Inflammatory macrophage treated with lipopolysaccharide for 4 hours (primary cell): ENCODE data around the gene PADI1.
A peak's percentile ranks its signal among the peaks of the same experiment; 100 is the strongest.

Experiments
- DNase-seq: peaks from one replicate; pipeline ENCODE4 v3.0.0-alpha.2; 2020

The PADI1 gene

DNA sequence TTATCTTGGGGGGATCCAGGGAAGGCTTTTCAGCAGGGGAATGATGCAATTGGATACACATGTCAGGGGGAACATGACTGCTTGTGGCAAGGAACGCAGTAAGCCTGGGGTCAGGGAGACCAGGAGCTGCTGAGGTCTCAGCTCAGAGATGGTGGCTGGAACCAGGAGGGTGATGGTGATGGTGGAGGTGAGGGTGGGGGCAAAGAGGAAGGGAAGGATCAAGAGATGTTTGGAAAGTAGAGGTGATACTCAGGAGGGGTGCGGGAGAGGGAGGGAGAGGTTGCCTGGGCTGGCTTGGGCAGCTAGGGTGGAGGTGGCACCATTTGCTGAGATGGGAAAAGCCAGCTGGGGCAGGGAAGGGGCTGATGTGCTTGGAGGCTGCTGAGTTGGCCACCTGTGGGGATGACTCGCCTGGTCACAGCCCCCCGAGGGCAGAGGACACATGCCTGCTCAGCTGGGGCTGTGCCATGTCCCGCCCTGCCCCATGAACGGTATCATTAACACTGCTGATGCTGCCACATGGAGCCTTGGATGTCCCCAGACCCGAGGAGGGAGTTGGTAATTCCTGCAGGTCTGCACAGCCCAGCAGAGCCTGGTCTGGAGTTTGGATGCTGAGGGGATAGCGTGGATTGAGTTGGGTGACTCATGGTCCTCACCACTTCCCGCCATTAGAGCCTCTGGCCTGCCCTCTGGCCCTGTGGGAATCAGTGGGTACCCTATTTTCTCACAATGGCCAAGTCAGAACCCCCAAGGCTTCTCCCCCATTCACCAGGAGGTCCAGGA lies 6.3 kb upstream of the PADI1 start:
- DNase-seq, result no peak

DNA sequence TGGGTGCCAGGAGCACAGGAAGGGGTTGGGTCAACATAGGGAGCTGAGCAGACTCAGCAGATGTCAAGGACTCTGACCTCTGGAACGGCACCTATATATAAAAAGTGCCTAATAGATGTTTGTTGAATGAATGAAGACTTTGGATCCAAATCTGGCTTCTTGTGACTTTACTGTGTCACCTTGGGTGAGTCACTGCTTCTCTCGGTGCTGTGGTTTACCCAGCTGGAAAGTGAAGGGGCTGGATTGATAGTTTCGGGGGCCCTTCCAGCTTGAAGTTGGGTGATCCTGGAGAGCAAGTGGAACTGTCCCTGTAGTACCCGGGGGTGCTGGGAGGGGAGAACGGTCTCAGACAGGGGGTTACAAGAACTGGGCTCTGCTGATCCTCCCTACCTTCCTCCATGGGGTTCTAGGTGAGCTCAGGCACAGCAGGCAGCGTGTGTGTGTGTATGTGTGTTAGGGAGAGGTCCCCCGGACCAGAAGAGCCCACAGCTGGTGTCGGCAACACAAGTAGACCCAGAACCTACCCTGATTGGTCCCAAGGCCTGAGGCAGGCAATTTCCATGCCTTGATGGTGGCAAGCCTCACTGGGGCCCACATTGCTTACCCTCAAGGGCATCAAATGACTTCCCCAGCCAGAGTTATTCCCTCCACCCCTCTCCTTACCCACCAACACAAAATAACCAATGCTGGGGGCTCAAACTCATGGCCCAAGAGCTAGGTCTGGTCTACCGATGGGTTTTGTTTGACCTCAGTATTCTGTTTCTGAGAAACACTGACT lies 5.5 kb upstream of the PADI1 start:
- no peak for DNase-seq

DNA sequence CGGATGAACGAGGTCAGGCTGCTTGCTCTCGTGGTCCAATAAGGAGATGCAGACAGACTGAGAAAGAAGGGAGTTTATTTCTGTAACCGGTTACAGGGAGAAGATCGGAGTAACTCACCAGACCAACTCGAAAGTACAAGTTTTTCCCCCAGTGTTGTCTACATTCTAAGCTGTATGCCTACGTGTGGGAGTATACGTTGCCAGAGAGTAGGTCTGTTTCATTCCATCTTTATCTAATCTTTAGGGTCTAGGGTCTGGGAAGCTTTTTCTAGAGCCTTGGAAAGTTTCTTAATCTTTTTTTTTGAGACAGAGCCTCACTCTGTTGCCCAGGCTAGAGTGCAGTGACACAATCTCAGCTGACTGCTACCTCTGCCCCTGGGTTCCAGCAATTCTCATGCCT lies 4.7 kb upstream of the PADI1 start:
- no peak for DNase-seq

DNA sequence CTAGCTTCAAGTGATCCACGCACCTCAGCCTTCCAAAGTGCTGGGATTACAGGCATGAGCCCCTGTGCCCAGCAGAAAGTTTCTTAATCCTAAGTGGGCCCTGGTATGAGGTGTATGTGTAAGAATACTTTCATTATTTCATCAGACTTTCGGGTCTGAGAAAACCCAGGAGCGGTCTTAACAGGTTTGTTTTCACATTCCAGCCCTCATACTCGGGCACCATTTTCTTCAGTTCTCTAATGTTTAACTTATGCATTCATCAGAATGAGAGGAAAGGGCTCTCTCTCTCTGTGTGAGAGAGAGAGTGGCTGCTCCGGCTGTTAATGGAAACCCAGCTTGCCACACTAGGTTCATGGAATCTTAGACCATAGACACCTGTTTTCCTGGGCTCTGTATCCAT lies 4.2 kb upstream of the PADI1 start:
- no peak for DNase-seq

DNA sequence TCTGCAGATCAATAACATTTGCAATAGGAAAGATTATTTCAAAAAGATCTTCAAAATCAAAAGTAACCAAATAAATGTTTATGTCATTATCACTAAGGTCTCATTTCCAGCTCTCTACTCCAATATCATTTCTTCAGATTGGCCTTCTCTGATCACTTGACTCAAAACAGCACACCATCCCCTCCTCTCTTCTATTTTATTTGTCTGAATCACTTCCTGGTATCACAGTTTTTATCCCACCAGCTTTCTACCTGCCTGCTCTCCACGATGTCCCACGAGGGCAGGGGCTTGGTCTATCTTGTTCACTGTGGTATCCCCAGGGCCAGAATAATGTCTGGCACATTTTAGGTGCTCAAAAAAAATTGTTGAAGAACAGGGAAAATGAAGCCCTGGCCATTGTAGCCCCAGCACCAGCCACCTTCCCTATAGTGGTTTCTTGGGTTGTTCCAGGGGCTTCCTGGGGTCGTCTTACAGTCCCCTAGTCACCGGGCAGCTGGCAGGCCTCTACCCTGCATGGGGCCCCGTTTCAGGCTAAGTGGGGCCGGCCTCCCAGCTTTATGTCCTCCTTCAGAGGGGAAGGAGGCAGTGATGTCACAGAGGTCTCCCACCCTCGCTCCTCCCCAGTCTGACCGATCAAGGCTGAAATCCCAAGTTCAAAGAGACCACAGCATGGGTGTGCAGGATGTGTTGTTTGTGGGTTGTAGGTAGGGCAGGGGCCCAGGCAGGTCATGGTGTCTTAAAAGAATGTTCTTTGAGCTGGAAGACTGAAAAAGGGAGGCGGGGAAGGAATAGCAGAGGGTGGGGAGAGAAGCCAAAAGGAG lies 3.5 kb upstream of the PADI1 start:
- DNase-seq, result no peak

DNA sequence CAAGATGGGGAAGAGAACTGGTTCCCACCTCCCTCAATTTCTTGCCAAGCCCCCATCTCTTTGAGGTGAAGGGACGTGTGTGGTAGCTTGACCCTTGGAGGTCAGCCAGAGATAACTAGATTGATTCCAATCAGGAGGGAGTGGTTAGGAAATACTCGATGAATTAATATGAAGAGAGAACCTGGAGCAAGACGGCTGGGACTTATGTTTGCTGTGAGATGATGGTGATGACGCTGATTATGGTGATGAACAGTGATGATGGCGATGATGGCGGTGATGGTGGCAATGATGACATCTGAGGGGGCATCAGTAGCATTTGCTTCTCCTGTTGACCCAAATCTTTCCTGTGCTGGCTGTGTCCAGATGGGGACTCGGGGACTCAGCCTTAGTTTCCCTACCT lies 724 bp downstream of the PADI1 start:
- no peak for DNase-seq

DNA sequence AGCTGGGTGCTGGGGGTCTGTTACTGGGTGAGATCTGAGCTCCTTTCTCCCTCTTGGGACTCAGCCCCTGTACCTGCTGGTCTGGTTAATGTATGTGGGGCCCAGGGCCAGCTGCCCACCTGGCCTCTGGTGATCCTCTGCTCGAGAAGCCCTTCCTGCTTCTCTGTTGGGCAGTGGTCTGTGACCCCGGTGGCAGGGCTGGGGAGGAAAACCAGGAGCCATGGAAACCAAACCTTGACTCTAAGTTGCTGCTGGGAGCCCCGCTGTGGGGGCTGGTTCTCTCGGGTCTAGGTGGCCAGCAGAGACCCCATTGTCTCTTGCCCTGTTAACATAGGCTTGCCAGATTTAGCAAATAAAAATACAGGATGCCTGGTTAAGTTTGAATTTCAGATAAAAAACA lies 1.3 kb downstream of the PADI1 start:
- no peak for DNase-seq

DNA sequence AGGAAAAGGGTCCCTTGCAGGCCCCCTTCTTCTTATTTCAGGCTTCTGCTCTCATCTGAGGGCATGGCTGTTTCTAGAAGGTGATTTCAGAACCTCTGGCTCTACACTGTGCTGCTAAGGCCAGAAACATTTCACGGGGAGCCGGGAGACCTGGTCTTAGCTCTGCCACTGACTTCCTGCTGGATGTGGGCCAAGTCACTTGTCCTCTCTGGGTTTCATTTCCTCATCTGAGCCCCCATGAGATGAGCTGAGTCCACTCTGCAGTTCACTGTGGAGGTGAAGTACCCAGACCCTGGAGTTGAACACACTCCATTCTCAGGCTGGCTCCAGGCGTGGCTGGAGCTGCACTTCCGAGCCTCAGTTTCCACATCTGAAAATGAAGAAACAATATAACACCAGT lies 2.1 kb downstream of the PADI1 start:
- DNase-seq, result peak; percentile 82

DNA sequence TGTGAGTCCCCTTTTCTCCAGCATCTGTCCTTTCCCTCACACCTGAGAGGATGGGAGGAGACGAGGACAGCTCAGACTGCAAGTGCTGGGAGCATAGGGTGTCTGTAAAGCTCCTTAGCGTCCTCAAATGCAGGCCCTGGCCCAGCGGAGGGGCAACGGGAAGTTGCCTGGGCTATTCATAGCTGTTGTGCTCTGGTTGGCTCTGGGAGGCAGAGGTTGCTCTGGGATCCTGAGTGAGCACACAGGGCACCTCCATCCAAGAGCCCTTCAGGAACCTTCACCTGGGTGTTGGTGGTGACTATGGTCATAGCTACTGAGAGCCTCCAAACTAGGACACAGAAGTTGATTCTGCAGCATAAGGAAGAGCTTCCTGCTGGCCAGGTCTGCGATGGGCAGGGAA lies 2.6 kb downstream of the PADI1 start:
- DNase-seq, result peak; percentile 29

DNA sequence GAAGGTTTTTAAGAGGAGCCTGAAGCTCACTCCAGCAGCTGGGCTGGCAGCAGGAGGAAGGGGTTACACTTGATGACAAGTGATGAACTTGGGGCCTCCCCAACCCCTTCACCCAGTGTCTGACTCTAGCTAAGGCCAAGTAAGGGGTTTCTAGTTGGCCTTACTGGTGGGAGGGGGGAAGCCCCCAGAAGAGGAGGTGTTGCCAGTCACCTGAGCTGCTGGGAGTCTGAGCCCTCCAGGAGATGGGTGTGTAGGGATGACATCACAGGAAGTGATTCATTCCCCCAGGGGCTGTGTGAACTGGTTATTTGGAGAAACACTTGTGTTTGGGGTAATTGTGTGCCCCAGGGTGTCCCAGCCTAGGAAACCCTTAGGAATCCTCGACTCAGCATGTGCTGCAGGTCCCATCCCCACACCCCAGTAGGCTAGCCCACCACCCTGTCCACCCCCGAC lies 3.1 kb downstream of the PADI1 start:
- DNase-seq, result peak; percentile 59

DNA sequence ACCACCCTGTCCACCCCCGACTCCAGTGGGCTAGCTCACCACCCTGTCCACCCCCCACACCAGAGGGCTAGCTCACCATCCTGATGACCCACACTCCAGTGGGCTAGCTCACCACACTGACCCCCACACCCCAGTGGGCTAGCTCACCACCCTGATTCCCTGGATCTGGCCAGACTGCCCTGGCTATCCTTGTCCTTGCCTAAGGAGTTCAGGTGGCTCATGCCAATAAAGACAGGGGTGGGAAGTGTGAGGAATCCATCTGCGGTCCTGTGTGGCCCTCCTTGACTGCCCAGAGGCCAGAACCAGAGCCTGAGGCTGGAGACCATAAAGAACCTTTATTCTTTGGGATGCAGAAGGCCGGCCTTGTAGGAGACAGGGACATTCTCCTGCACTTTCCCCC lies 3.6 kb downstream of the PADI1 start:
- no peak for DNase-seq

DNA sequence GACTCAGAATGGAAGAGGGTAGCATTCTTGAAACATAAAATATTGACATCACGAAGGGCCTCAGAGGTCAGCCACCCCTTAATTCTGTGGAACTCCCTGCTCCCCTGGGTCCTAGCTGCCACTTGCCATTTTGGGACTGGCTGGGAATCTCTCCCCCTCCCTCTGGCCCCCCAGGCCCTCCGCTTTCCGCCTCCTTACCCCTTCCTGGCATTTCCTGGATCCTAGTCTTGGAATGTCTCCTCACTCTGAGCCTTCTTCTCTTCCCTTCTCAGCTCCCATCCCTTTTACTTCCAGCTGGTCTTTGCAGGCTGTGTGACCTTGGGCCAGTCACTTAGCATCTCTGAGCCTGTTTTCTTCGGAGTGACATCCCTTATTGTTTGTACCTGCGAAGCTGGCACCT lies 4.5 kb downstream of the PADI1 start:
- DNase-seq, result no peak

DNA sequence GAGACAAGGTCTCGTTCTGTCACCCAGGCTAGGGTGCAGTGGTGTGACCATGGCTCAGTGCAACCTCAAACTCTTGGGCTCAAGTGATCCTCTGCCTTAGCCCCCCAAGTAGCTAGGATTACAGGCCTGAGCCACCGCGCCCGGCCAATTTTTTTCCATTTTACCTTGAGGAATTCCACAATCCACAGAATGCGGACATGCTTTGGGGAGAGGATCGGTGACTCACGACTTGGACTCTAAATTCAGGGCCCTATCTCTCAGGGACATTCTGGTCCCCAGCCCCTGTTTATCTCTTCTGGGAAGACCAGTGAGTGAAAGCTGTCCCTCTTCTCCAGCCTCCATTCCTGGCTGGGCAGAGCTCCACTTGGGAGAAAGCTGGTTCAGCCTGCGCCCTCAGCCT lies 5.2 kb downstream of the PADI1 start:
- no peak for DNase-seq

DNA sequence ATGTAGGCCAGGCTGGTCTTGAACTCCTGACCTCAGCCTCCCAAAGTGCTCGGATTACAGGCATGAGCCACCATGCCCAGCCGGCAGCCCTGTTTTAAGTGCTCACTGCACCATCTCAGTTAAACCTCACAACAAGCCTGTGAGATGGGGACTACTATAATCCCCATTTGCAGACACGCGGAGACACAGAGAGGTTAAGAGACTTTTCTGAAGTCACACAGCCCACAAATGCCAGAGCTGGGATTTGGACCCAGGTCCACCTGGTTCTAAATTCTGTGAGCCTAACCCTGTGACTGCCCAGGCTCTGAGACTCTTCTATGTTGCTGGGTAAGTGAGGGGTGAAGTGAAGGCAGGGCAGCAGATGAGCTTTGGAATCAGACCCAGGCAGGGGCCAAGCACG lies 6.4 kb downstream of the PADI1 start:
- no peak for DNase-seq

DNA sequence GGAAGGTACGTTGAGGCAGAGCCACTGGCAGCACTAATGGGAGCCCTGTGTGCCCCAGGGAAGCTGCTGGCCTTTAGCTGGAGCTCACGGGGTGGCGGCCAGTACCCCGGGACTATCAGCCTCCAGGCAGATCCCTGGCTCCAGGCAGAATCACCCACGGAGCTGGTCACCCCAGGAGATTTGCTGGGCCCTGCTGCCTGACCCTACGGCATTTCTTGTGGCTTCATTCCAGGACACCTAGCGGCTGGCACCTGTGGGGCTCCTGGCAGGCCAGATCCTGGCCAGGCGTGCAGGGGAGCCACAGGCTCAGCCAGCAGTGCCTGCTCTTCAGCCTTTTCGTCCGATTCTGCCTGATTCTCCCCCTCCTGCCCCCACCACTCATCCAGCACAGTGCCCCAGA lies 7.1 kb downstream of the PADI1 start:
- no peak for DNase-seq

DNA sequence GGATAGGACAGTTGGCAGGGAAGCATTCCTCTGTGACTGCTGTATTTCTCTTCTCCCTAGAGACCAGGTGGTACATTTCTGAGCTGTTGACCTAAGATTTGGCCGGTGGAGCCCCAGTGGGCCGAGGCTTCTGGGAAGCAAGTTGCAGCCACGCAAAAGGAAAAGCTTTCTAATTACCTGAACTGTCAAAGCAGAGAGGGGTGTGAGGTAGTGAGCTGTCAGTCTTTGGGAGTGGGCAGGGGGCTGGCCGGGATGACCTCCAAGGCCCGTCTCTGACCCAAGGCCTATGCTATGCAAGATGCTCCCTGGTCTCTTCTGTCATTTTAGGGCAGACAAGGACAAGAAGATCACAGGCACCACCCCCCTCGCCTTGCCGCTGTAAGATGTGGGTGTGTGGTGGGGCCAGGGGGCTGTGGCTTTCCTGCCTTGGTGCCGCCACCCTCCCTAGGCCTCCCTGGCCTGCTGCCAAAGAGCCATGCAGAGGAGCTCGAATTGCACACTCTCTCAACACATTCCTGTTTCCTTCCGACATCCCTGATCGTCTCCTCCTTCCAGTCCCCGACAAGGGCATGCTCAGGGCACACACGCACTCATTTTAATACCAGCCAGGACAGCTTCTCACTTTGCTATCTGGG lies 7.7 kb downstream of the PADI1 start:
- DNase-seq, result no peak

DNA sequence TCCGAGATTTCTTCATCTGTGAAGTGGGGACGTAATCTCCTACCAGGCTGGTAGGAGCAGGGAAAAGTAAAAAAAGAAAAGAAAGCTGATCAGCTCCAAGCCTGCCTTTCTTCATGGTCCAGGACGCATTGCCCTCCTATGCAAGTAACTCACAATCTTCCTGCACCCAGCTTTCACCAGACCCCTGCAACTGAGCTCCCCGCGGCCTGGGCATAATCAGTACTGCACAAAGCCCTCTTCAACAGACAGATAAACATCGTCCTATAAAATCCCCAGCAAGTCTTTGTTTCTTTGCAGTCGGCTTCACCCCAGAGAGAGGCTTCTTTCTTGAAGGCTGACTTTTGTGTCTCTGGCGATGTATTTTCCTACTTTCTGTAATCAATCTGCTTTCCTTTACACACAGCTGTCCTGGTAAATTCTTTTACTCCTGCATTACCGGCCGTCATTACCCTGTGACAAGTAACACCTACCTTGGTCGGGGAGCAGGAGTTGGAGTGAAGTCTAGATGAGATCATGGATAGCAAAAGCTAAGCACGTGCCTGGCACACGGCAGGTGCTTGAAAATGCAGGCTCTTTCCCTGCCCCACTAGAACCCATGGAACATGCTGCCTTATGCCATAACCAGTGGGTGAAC lies 8.3 kb downstream of the PADI1 start:
- no peak for DNase-seq

DNA sequence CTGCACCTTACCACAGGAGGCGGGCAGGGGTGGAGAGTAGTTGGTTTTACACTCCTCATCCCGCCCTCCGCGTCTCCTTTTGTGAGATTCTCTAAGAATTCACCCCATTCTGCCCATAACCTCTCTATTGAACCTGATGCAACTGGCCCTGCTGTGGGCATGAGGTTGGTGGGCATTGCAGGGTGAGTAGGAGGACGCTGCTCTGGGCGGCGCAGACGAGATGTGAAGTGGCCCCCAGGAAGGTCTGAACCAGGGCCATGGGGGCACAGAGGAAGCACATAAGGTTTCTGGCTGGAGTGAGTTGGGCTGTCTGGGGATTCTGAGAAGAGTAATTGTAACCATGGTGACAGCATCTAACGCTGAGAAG lies 8.8 kb downstream of the PADI1 start:
- DNase-seq, result no peak

DNA sequence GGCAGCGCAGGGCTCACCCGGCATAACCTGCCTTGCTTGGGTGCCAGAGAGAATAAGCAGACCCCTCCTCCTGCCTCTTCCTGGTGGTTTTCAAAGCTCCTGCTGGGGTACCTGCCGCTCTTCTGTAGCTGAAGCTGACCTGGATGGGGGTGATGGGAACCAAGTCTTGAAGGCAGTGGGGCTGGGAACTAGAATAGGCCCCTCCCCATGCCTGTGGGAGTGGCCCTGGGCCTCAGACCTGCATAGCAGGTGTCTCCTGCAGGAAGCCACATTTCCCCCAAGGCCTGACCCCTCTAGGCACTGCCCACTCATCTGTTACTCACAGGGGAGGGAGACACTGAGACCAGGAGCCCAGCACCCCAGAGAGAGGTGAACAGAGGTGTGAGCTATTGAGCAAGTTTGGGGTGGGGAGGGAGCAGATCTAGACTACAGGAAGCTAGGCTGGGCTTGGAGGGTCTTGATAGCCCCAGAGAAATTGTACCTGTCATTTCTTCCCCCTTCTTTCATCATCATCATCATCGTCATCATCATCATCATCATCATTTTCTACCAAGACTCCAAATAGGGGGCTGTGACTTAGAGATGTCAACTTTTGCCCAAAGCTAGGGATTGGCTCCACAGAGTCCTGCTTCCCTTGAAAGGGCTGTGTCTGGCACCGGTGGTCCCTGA lies 10.1 kb downstream of the PADI1 start:
- DNase-seq, result no peak

DNA sequence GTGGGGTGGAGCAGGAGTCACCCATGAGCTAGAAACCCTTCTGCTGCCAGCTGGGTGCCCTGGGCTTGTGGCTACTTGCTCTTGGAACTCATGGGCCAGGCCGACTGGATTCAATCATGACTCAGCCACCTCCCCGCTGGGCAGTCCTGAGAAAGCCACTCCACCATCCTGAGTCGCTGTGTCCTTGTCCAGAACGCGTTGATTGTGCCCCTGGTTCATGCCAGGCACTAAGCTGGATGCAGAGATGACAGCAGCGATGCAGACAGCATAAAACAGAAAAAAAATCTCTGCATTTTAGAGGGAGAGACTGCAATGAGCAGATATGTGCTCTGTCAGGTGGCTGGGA lies 10.6 kb downstream of the PADI1 start:
- no peak for DNase-seq

DNA sequence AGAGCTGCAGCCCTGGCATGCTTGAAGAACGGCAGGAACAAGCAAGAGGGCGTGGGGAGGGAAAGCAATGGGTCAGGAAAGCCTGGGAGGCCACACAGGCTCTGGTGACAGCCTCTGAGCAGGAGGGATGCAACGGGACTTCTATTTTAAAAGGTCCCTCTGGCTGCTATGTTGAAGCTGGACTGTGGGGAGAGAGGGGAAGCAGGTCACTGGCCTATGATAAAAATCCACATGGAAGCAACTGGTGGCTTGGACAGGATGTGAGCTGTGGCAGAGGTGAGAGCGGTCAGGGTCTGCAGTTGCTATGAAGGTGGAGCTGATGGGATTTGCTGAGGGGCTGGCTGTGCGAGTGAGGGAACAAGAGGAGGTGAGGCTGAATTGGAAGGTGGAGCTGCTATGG lies 11.2 kb downstream of the PADI1 start:
- no peak for DNase-seq

DNA sequence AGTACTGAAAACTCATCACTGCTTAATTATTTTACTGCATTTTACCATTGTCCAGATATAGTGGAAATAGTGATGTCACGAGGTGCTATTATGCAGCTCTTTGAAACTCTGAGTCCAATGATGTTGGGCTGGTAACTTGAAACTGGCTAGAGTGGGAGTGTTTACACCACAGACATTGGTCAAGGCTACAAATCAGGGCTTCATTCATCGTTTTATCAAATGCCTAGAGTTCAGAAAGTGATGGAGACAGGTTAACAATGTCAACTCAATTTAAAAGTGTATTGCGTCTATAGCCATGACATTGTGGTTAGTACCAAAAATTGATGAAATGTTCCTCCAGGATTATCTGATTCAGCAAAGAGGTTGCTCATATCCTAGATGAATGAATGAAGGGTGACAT lies 12.7 kb downstream of the PADI1 start:
- DNase-seq, result no peak
